ENCODE measurements around the gene MYRIP.

MYRIP gene

GRCh38 chr3:39905788-39906187 is 96.4 kb downstream of the MYRIP start:
- no peak overlapping the region for H3K4me3 ChIP-seq (ENCODE audit: low read depth, low read length)
- no peak for TF ChIP-seq CTCF (IDR thresholded peaks at IDR 0.05; ENCODE audit: borderline replicate concordance, insufficient read depth, low read depth, low read length)

GRCh38 chr3:39907981-39908380 is 98.6 kb downstream of the MYRIP start:
- TF ChIP-seq CTCF (IDR thresholded peaks at IDR 0.05; ENCODE audit: borderline replicate concordance, insufficient read depth, low read depth, low read length), result no peak
- H3K4me3 ChIP-seq (ENCODE audit: low read depth, low read length), result no peak overlapping the region

- H3K4me3 ChIP-seq (ENCODE audit: low read depth, low read length), result no peak overlapping the region
Observed at GRCh38 chr3:39910135-39910534, 100.7 kb downstream of the MYRIP start.

GRCh38 chr3:39910826-39911464 is 101.5 kb downstream of the MYRIP start:
- H3K4me3 ChIP-seq (ENCODE audit: low read depth, low read length), result no peak overlapping the region
- TF ChIP-seq CTCF (IDR thresholded peaks at IDR 0.05; ENCODE audit: borderline replicate concordance, insufficient read depth, low read depth, low read length), result no peak

More at GRCh38 chr3:39910135-39910534, 100.7 kb downstream of the MYRIP start:
- TF ChIP-seq CTCF (IDR thresholded peaks at IDR 0.05; ENCODE audit: borderline replicate concordance, insufficient read depth, low read depth, low read length), result no peak

GRCh38 chr3:39911465-39912309 is 102.3 kb downstream of the MYRIP start:
- H3K4me3 ChIP-seq (ENCODE audit: low read depth, low read length), result no peak overlapping the region
- no peak for TF ChIP-seq CTCF (IDR thresholded peaks at IDR 0.05; ENCODE audit: borderline replicate concordance, insufficient read depth, low read depth, low read length)

GRCh38 chr3:39915027-39915426 is 105.6 kb downstream of the MYRIP start:
- no peak for TF ChIP-seq CTCF (IDR thresholded peaks at IDR 0.05; ENCODE audit: borderline replicate concordance, insufficient read depth, low read depth, low read length)

More at GRCh38 chr3:39915027-39915426, 105.6 kb downstream of the MYRIP start:
- no peak overlapping the region for H3K4me3 ChIP-seq (ENCODE audit: low read depth, low read length)
